ENCODE results near the gene DGKZ.

Gene DGKZ

DNA sequence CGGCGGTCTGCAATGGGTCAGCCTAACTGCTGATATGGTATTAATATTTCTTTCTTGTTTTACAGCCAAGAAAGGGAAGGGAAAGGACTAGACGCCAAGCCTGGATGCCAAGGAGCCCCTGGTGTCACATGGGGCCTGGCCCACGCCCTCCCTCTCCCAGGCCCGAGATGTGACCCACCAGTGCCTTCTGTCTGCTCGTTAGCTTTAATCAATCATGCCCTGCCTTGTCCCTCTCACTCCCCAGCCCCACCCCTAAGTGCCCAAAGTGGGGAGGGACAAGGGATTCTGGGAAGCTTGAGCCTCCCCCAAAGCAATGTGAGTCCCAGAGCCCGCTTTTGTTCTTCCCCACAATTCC, 36.1 kb downstream of the DGKZ start:
- H3K4me2 ChIP-seq (ENCODE audit: low read length): no peak overlapping the region
- no peak for TF ChIP-seq EZH2phosphoT487 (IDR thresholded peaks at IDR 0.05; ENCODE audit: low read depth)
- TF ChIP-seq, protein P1, sequence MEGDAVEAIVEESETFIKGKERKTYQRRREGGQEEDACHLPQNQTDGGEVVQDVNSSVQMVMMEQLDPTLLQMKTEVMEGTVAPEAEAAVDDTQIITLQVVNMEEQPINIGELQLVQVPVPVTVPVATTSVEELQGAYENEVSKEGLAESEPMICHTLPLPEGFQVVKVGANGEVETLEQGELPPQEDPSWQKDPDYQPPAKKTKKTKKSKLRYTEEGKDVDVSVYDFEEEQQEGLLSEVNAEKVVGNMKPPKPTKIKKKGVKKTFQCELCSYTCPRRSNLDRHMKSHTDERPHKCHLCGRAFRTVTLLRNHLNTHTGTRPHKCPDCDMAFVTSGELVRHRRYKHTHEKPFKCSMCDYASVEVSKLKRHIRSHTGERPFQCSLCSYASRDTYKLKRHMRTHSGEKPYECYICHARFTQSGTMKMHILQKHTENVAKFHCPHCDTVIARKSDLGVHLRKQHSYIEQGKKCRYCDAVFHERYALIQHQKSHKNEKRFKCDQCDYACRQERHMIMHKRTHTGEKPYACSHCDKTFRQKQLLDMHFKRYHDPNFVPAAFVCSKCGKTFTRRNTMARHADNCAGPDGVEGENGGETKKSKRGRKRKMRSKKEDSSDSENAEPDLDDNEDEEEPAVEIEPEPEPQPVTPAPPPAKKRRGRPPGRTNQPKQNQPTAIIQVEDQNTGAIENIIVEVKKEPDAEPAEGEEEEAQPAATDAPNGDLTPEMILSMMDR (IDR thresholded peaks at IDR 0.05; ENCODE audit: low read depth, low read length): no peak
- no peaks in the 10 kb centered on the region for H3K36me3 ChIP-seq (replicated peaks; ENCODE audit: low read depth, low read length)
- peaks cover 3% of the 10 kb centered on the region; the same call in 1 of the 2 replicates for H3K4me1 ChIP-seq (ENCODE audit: low read length)
- H3K9ac ChIP-seq (ENCODE audit: low read length): no peak overlapping the region
- no peaks in the 10 kb centered on the region for H3K9me3 ChIP-seq (ENCODE audit: insufficient read depth, low read length)
- H3K4me3 ChIP-seq (ENCODE audit: low read length): no peak overlapping the region
- peaks cover 5% of the 10 kb centered on the region for H3K27me3 ChIP-seq (ENCODE audit: low read depth, low read length)
- H3K79me2 ChIP-seq (ENCODE audit: low read length): no peaks in the 10 kb centered on the region
- H4K20me1 ChIP-seq (ENCODE audit: insufficient read depth, low read length): no peaks in the 10 kb centered on the region
- no peak overlapping the region for H3K27ac ChIP-seq (ENCODE audit: low read length)
- H2AFZ ChIP-seq (ENCODE audit: low read depth, low read length): no peak overlapping the region

- Histone ChIP-seq H3K9ac (ENCODE audit: low read length) (no peak overlapping the region), H3K4me1 (ENCODE audit: low read length) (peaks cover 3% of the 10 kb centered on the region; the same call in 1 of the 2 replicates), H3K27ac (ENCODE audit: low read length) (no peak overlapping the region), H3K79me2 (ENCODE audit: low read length) (no peaks in the 10 kb centered on the region), H3K4me2 (ENCODE audit: low read length) (no peak overlapping the region), H3K36me3 (replicated peaks; ENCODE audit: low read depth, low read length) (no peaks in the 10 kb centered on the region), H3K9me3 (ENCODE audit: insufficient read depth, low read length) (no peaks in the 10 kb centered on the region), H2AFZ (ENCODE audit: low read depth, low read length) (no peak overlapping the region), H3K4me3 (ENCODE audit: low read length) (no peak overlapping the region), H4K20me1 (ENCODE audit: insufficient read depth, low read length) (no peaks in the 10 kb centered on the region), H3K27me3 (ENCODE audit: low read depth, low read length) (peaks cover 13% of the 10 kb centered on the region)
- TF ChIP-seq, protein P1 (IDR thresholded peaks at IDR 0.05; ENCODE audit: low read depth, low read length): no peak
- no peak for TF ChIP-seq EZH2phosphoT487 (IDR thresholded peaks at IDR 0.05; ENCODE audit: low read depth)
Measured at GRCh38 chr11:46383974-46384701, 36.9 kb downstream of the DGKZ start.

GRCh38 chr11:46385169-46386004, 38.1 kb downstream of the DGKZ start:
- Histone ChIP-seq H3K79me2 (ENCODE audit: low read length) (no peaks in the 10 kb centered on the region), H3K4me1 (ENCODE audit: low read length) (peaks cover 2% of the 10 kb centered on the region; the same call in 1 of the 2 replicates), H3K9me3 (ENCODE audit: insufficient read depth, low read length) (no peaks in the 10 kb centered on the region), H3K4me3 (ENCODE audit: low read length) (no peak overlapping the region), H3K27ac (ENCODE audit: low read length) (no peak overlapping the region), H3K27me3 (ENCODE audit: low read depth, low read length) (peaks cover 14% of the 10 kb centered on the region), H2AFZ (ENCODE audit: low read depth, low read length) (no peak overlapping the region), H4K20me1 (ENCODE audit: insufficient read depth, low read length) (no peaks in the 10 kb centered on the region), H3K9ac (ENCODE audit: low read length) (no peak overlapping the region), H3K4me2 (ENCODE audit: low read length) (no peak overlapping the region), H3K36me3 (replicated peaks; ENCODE audit: low read depth, low read length) (no peaks in the 10 kb centered on the region)
- TF ChIP-seq, protein P1 (IDR thresholded peaks at IDR 0.05; ENCODE audit: low read depth, low read length): no peak
- TF ChIP-seq EZH2phosphoT487 (IDR thresholded peaks at IDR 0.05; ENCODE audit: low read depth): no peak

DNA sequence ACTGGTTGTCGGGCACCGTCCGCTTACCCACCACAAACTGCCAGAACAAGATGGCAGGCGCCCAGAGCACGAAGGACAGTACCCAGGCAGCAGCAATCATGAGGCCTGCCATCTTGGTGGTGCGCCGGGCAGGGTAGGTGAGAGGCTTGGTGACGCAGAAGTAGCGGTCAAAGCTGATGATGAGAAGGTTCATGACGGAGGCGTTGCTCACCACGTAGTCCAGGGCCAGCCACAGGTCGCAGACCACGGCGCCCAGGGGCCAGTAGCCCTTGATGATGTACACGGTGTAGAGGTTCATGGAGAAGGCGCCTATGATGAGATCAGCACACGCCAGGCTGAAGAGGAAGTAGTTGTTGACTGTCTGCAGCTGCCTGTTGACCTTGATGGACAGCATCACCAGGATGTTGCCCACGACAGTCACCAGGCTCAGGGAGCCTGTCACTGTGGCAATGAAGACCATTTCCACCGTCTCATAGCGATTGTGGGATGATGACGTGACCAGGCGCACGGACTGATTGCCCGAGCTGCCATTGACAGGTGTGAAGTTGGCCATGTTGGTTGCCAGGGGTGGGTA, 38.8 kb downstream of the DGKZ start:
- no peak overlapping the region for H3K4me3 ChIP-seq (ENCODE audit: low read length)
- no peak overlapping the region for H2AFZ ChIP-seq (ENCODE audit: low read depth, low read length)
- no peaks in the 10 kb centered on the region for H4K20me1 ChIP-seq (ENCODE audit: insufficient read depth, low read length)
- H3K79me2 ChIP-seq (ENCODE audit: low read length): no peaks in the 10 kb centered on the region
- no peaks in the 10 kb centered on the region for H3K9me3 ChIP-seq (ENCODE audit: insufficient read depth, low read length)
- peaks cover 14% of the 10 kb centered on the region for H3K27me3 ChIP-seq (ENCODE audit: low read depth, low read length)
- H3K27ac ChIP-seq (ENCODE audit: low read length): no peak overlapping the region
- H3K36me3 ChIP-seq (replicated peaks; ENCODE audit: low read depth, low read length): no peaks in the 10 kb centered on the region
- H3K4me1 ChIP-seq (ENCODE audit: low read length): no peaks in the 10 kb centered on the region
- H3K4me2 ChIP-seq (ENCODE audit: low read length): no peak overlapping the region
- TF ChIP-seq, protein P1 (IDR thresholded peaks at IDR 0.05; ENCODE audit: low read depth, low read length): no peak
- no peak for TF ChIP-seq EZH2phosphoT487 (IDR thresholded peaks at IDR 0.05; ENCODE audit: low read depth)
- no peak overlapping the region for H3K9ac ChIP-seq (ENCODE audit: low read length)

Data from OCI-LY3 (cell line).